HCT116 (cell line): ENCODE data around the gene ITPR1. TPM values are rescaled to one million over a fixed set of nuclear protein-coding genes. Genes with fewer than 3 reads are reported as not detected.

ENCODE experiments used
- ATAC-seq: fragments of 200-7000 bp; cut with Tn5 transposase; 2 replicates; pipeline ENCODE4 v1.9.1; 2020; ENCODE audit warnings: mild to moderate bottlenecking, moderate library complexity
- BruUV-seq: library from RNA; stranded (reverse); fragments of 400-500 nt; replicated peaks from 2 replicates; lab custom pipeline; 2021; lab: Mats Ljungman, UMichigan
- CTCF ChIA-PET: fragments of 300-600 bp; sonication (Branson Sonifier 250); formaldehyde crosslinking; loops from one replicate; lab custom pipeline; 2021; ENCODE audit warnings: antibody characterized with exemption; lab: Charles Lee
- POLR2A ChIA-PET: fragments of 300-600, 350-600 bp; sonication (Branson Sonifier 250); formaldehyde crosslinking; loops from one replicate; lab custom pipeline; 2021; ENCODE audit warnings: antibody characterized with exemption; lab: Charles Lee
- RAD21 ChIA-PET, 2 experiments: fragments of 300-600 bp; sonication (Branson Sonifier 250); formaldehyde crosslinking; loops; one replicate each; lab custom pipeline; 2023; ENCODE audit warnings: low total read pairs in 2 of 2; ENCODE audit not compliant: uncharacterized antibody in 2 of 2, unreplicated experiment in 2 of 2, low non-redundant PET in 1 of 2; lab: Charles Lee
- DNase-seq: peaks from one replicate; pipeline ENCODE4 v3.0.0-alpha.2; 2010; ENCODE audit warnings: low read depth, low spot score
- H2AFZ ChIP-seq: fragments of 200-600 bp; shearing (Covaris generic), sonication (generic); 2 replicates; pipeline ENCODE4 v1.6.1; 2017; ENCODE audit warnings: low read depth, mixed run types, mixed read lengths, antibody characterized with exemption, low read length; ENCODE audit not compliant: poor library complexity, severe bottlenecking
- H3K27ac ChIP-seq: 2 replicates; pipeline ENCODE4 v1.5.1; 2012; ENCODE audit warnings: low read depth, low read length
- H3K27me3 ChIP-seq: fragments of 200-600 bp; sonication (generic); 2 replicates; pipeline ENCODE4 v1.6.1; 2016; ENCODE audit warnings: mixed run types, low read length, mixed read lengths; ENCODE audit not compliant: insufficient read depth
- H3K36me3 ChIP-seq, 2 experiments: fragments of 200-500 bp in 1 of 2; fragments of 200-600 bp in 1 of 2; sonication (Bioruptor generic) in 1 of 2; sonication (generic) in 1 of 2; 2 replicates each; pipeline versions ENCODE4 v1.5.1 to v1.6.1; 2014 to 2016; ENCODE audit warnings: low read length in 2 of 2, inconsistent platforms in 1 of 2, mixed read lengths in 1 of 2, mixed run types in 1 of 2; ENCODE audit not compliant: insufficient read depth in 2 of 2, control insufficient read depth in 1 of 2
- H3K4me1 ChIP-seq, 2 experiments: fragments of 200-600 bp in 1 of 2; sonication (generic) in 1 of 2; 2 replicates each; pipeline versions ENCODE4 v1.5.1 to v1.6.1; 2012 to 2017; ENCODE audit warnings: low read length in 2 of 2, inconsistent platforms in 1 of 2, mild to moderate bottlenecking in 1 of 2, mixed read lengths in 1 of 2, mixed run types in 1 of 2, moderate library complexity in 1 of 2; ENCODE audit not compliant: insufficient read depth in 2 of 2, control insufficient read depth in 1 of 2
- H3K4me2 ChIP-seq: fragments of 200-600 bp; sonication (generic); 2 replicates; pipeline ENCODE4 v1.6.1; 2017; ENCODE audit warnings: mixed run types, low read length, mixed read lengths
- H3K4me3 ChIP-seq, 2 experiments: fragments of 200-600 bp in 1 of 2; sonication (generic) in 1 of 2; replicated peaks in 1 of 2; 2 replicates each; pipeline ENCODE4 v1.5.1; 2011 to 2016; ENCODE audit warnings: low read length in 2 of 2, control low read depth in 1 of 2, low read depth in 1 of 2, mild to moderate bottlenecking in 1 of 2, mixed read lengths in 1 of 2, mixed run types in 1 of 2
- H3K79me2 ChIP-seq: fragments of 200-600 bp; sonication (generic); 2 replicates; pipeline ENCODE4 v1.6.1; 2017; ENCODE audit warnings: mild to moderate bottlenecking, mixed run types, low read length, moderate library complexity, mixed read lengths; ENCODE audit not compliant: insufficient read depth
- H3K9ac ChIP-seq: fragments of 200-600 bp; sonication (generic); 2 replicates; pipeline ENCODE4 v1.6.1; 2016; ENCODE audit warnings: low read length, mixed read lengths
- H3K9me2 ChIP-seq: fragments of 200-600 bp; sonication (generic), shearing (Covaris generic); 2 replicates; pipeline ENCODE4 v1.6.1; 2017; ENCODE audit warnings: mixed run types, mild to moderate bottlenecking, moderate library complexity; ENCODE audit not compliant: insufficient read depth
- H3K9me3 ChIP-seq, 2 experiments: fragments of 200-500 bp in 1 of 2; fragments of 200-600 bp in 1 of 2; sonication (Bioruptor generic) in 1 of 2; sonication (generic) in 1 of 2; 2 replicates each; pipeline ENCODE4 v1.6.1; 2014 to 2017; ENCODE audit warnings: low read length in 2 of 2, mixed read lengths in 2 of 2, inconsistent platforms in 1 of 2, low read depth in 1 of 2, mild to moderate bottlenecking in 1 of 2, mixed run types in 1 of 2, moderate library complexity in 1 of 2; ENCODE audit not compliant: control insufficient read depth in 1 of 2, insufficient read depth in 1 of 2
- H4K20me1 ChIP-seq: fragments of 200-600 bp; sonication (generic), shearing (Covaris generic); 2 replicates; pipeline ENCODE4 v1.6.1; 2017; ENCODE audit warnings: mixed run types, mild to moderate bottlenecking, moderate library complexity; ENCODE audit not compliant: insufficient read depth
- CEBPB ChIP-seq: IDR thresholded peaks from 2 replicates; pipeline ENCODE4 v1.6.1; 2012; ENCODE audit warnings: low read depth
- EGR1 ChIP-seq: IDR thresholded peaks from 2 replicates; pipeline ENCODE4 v1.6.1; 2012; ENCODE audit warnings: low read depth
- EZH2phosphoT487 ChIP-seq: fragments of 200-600 bp; IDR thresholded peaks from 2 replicates; pipeline ENCODE4 v1.6.1; 2018; ENCODE audit warnings: antibody characterized with exemption, borderline replicate concordance
- FOSL1 ChIP-seq: IDR thresholded peaks from 2 replicates; pipeline ENCODE4 v1.6.1; 2012; ENCODE audit warnings: low read depth
- MAX ChIP-seq: IDR thresholded peaks from 2 replicates; pipeline ENCODE4 v1.6.1; 2012
- POLR2A ChIP-seq: IDR thresholded peaks from 2 replicates; pipeline ENCODE4 v1.7.0; 2011; ENCODE audit warnings: borderline replicate concordance; ENCODE audit not compliant: insufficient read depth, insufficient read length; ENCODE audit errors: extremely low read depth
- RAD21 ChIP-seq: IDR thresholded peaks from 2 replicates; pipeline ENCODE4 v1.6.1; 2012; ENCODE audit warnings: low read depth, mild to moderate bottlenecking
- SIN3A ChIP-seq: IDR thresholded peaks from 2 replicates; pipeline ENCODE4 v1.6.1; 2012; ENCODE audit warnings: low read depth
- TCF7L2 ChIP-seq: IDR thresholded peaks from 2 replicates; pipeline ENCODE4 v1.7.0; 2011; ENCODE audit warnings: borderline replicate concordance, inconsistent platforms; ENCODE audit not compliant: insufficient read depth, insufficient read length; ENCODE audit errors: extremely low read depth
- YY1 ChIP-seq: IDR thresholded peaks from 2 replicates; pipeline ENCODE4 v1.6.1; 2011; ENCODE audit warnings: low read length, low read depth, moderate library complexity, mild to moderate bottlenecking; ENCODE audit not compliant: insufficient replicate concordance; ENCODE audit errors: extremely low read depth
- ZBTB33 ChIP-seq: IDR thresholded peaks from 2 replicates; pipeline ENCODE4 v1.6.1; 2011; ENCODE audit warnings: mild to moderate bottlenecking, low read length, moderate library complexity; ENCODE audit not compliant: insufficient replicate concordance; ENCODE audit errors: extremely low read depth
- ZFX ChIP-seq: fragments of 450-650 bp; IDR thresholded peaks from 2 replicates; pipeline ENCODE4 v1.6.1; 2017
- ZNF274 ChIP-seq: fragments of 200-500 bp; sonication (Bioruptor generic); IDR thresholded peaks from 2 replicates; pipeline ENCODE4 v1.6.1; 2014; ENCODE audit warnings: mild to moderate bottlenecking, low read depth, low read length, inconsistent platforms
- intact Hi-C: fragments of 100-400 bp; cut with micrococcal nuclease; formaldehyde crosslinking; loops from 2 replicates; pipeline ENCODE4 v1.10.0; 2022
- total RNA-seq: library from RNA; stranded (reverse); gene quantifications from one replicate; pipeline ENCODE4 v1.2.1, GENCODE V29; 2021; ENCODE audit not compliant: unreplicated experiment
- TF ChIP-seq, protein P1 (sequence below): IDR thresholded peaks from 2 replicates; pipeline ENCODE4 v1.6.1; 2012; ENCODE audit warnings: low read depth

Gene ITPR1
- total RNA-seq, 1 experiment from 2014 or later: 9.2 TPM

DNA sequence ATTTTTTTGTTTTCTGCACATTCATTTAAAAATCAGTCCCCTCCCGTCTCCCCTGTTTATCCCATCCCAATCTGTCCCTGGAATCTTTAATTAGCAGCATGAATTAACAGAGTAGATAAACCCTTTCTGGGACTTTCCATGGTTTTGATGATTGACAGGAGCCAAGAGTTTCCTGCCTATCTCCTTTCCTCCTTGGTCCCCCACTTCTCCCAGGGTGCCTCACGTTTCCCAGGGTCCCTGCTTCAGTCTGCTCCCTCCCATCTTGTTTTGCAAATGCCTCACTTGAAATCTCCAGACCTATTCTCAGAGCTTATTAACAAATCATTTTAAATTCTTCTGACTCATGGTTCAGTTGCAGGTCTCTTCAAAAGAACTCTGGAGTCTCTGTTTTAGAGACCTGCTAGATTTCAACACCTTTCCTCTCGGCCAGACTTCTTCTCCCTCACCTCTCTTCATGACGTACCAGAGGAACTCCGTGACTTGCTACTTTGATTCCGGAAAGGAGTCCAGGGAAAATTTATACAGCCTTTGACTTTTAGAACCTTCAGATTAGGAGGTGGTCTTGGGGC lies 238.5 kb downstream of the ITPR1 start:
- no peaks in the 10 kb centered on the region for H3K9me2 ChIP-seq
- POLR2A ChIA-PET: interaction anchor here (0.6 kb wide), 1 partner anchor 10 kb away, joined by 3 read pairs; no protein-coding TSS in a partner anchor
- TF ChIP-seq POLR2A (no peak), RAD21 (no peak), TCF7L2 (no peak), FOSL1 (no peak), MAX (no peak), ZFX (no peak)
- no peak overlapping the region for H3K4me2 ChIP-seq
- H3K79me2 ChIP-seq: no peaks in the 10 kb centered on the region
- RAD21 ChIA-PET: no interaction called here
- H2AFZ ChIP-seq: no peak overlapping the region
- H3K9me3 ChIP-seq: no peaks in the 10 kb centered on the region
- intact Hi-C loops: no loop called here
- H4K20me1 ChIP-seq: no peaks in the 10 kb centered on the region
- H3K27me3 ChIP-seq: peaks cover 12% of the 10 kb centered on the region; the same call in 1 of the 2 replicates
- ATAC-seq (no peak), DNase-seq (no peak)
- H3K4me1 ChIP-seq: peaks cover 6 to 7% of the 10 kb centered on the region in 2 experiments
- H3K27ac ChIP-seq: no peak overlapping the region
- CTCF ChIA-PET: interaction anchor here (1.6 kb wide), 1 partner anchor 252 kb away, joined by 3 read pairs; no protein-coding TSS in a partner anchor
- no peaks in the 10 kb centered on the region for H3K36me3 ChIP-seq
- no peak overlapping the region for H3K4me3 ChIP-seq
- no TSS peak for BruUV-seq
- H3K9ac ChIP-seq: no peak overlapping the region

- peaks cover 9 to 13% of the 10 kb centered on the region in 2 experiments for H3K4me1 ChIP-seq
- no peaks in the 10 kb centered on the region for H3K36me3 ChIP-seq
- H2AFZ ChIP-seq: no peak overlapping the region
- ChIA-PET CTCF (interaction anchor here (0.7 to 1.6 kb wide), 2 partner anchors 13 to 250 kb away, joined by 3 read pairs; no protein-coding TSS in a partner anchor), POLR2A (no interaction called here), RAD21 (no interaction called here)
- no peak overlapping the region for H3K9ac ChIP-seq
- no peak overlapping the region for H3K4me2 ChIP-seq
- DNase-seq (no peak), ATAC-seq (no peak)
- no peaks in the 10 kb centered on the region for H3K9me2 ChIP-seq
- no peaks in the 10 kb centered on the region for H4K20me1 ChIP-seq
- intact Hi-C loops: no loop called here
- peaks cover 12% of the 10 kb centered on the region; the same call in 1 of the 2 replicates for H3K27me3 ChIP-seq
- H3K9me3 ChIP-seq: no peaks in the 10 kb centered on the region
- H3K4me3 ChIP-seq: no peak overlapping the region
- H3K27ac ChIP-seq: no peak overlapping the region
- no TSS peak for BruUV-seq
- H3K79me2 ChIP-seq: no peaks in the 10 kb centered on the region
- TF ChIP-seq EGR1 (no peak), FOSL1 (no peak), TCF7L2 (no peak), YY1 (no peak), EZH2phosphoT487 (no peak), CEBPB (no peak), ZBTB33 (no peak), SIN3A (no peak), ZNF274 (no peak), ZFX (no peak)
- TF ChIP-seq, protein P1, sequence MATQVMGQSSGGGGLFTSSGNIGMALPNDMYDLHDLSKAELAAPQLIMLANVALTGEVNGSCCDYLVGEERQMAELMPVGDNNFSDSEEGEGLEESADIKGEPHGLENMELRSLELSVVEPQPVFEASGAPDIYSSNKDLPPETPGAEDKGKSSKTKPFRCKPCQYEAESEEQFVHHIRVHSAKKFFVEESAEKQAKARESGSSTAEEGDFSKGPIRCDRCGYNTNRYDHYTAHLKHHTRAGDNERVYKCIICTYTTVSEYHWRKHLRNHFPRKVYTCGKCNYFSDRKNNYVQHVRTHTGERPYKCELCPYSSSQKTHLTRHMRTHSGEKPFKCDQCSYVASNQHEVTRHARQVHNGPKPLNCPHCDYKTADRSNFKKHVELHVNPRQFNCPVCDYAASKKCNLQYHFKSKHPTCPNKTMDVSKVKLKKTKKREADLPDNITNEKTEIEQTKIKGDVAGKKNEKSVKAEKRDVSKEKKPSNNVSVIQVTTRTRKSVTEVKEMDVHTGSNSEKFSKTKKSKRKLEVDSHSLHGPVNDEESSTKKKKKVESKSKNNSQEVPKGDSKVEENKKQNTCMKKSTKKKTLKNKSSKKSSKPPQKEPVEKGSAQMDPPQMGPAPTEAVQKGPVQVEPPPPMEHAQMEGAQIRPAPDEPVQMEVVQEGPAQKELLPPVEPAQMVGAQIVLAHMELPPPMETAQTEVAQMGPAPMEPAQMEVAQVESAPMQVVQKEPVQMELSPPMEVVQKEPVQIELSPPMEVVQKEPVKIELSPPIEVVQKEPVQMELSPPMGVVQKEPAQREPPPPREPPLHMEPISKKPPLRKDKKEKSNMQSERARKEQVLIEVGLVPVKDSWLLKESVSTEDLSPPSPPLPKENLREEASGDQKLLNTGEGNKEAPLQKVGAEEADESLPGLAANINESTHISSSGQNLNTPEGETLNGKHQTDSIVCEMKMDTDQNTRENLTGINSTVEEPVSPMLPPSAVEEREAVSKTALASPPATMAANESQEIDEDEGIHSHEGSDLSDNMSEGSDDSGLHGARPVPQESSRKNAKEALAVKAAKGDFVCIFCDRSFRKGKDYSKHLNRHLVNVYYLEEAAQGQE: no peak
These were observed 239.8 kb downstream of the ITPR1 start for GRCh38 chr3:4732925-4733324.
